ENCODE data around the gene TMEM62. TPM values are rescaled to one million over a fixed set of nuclear protein-coding genes. Genes with fewer than 3 reads are reported as not detected.

The TMEM62 gene
- total RNA-seq, 5 donors from 2014 or later (not counting 1 experiment from before 2014, with no cell fraction given) = 14.8 to 20.2 (median 16.4) TPM

- POLR2A ChIA-PET = interaction anchor here (0.6 to 1.1 kb wide), 4 partner anchors 10 to 622 kb away, joined by 3 to 5 read pairs (median 3); no protein-coding TSS in a partner anchor
- H3K9me3 ChIP-seq = no peaks in the 10 kb centered on the region
- peaks cover 27% of the 10 kb centered on the region for H3K36me3 Mint-ChIP-seq
- H3K4me3 ChIP-seq (ENCODE audit: control insufficient read depth in 1 of 2, extremely low read depth in 1 of 2, low read length in 1 of 2) = no peak overlapping the region
- peak overlapping the region; percentile 69 to 71 for H3K27ac Mint-ChIP-seq
- no peaks in the 10 kb centered on the region for H3K27me3 Mint-ChIP-seq
- no peaks in the 10 kb centered on the region for H3K9me3 Mint-ChIP-seq
- peaks cover 3 to 19% of the 10 kb centered on the region in 2 experiments for H3K4me1 ChIP-seq (ENCODE audit: control insufficient read depth in 1 of 2, extremely low read depth in 1 of 2, insufficient read depth in 2 of 2, low read length in 2 of 2)
- ATAC-seq (replicated peaks in 1 of 4) = no peak
- H3K4me1 Mint-ChIP-seq = peaks cover 25 to 45% (median 31%) of the 10 kb centered on the region in 3 donors
- no peak for DNase-seq
- no peak overlapping the region for H3K27ac ChIP-seq (ENCODE audit: low read length)
- WGBS (ENCODE audit: insufficient coverage) = 70% methylated on average over 1 of the region's 3 CpGs
- no peak overlapping the region for H3K4me3 Mint-ChIP-seq
- no peaks in the 10 kb centered on the region for H3K27me3 ChIP-seq (replicated peaks in 1 of 2; ENCODE audit: control insufficient read depth in 2 of 2, extremely low read depth in 1 of 2, insufficient read depth in 2 of 2, low read length in 1 of 2)
- peaks cover 0 to 15% of the 10 kb centered on the region in 2 donors for H3K36me3 ChIP-seq (ENCODE audit: control insufficient read depth in 2 of 2, extremely low read depth in 1 of 2, insufficient read depth in 1 of 2, low read length in 1 of 2)
- CTCF ChIA-PET = interaction anchor here in 1 of 2 donors (1.5 kb wide), 1 partner anchor 77 kb away, joined by 4 read pairs; the partner anchor contains the start of gene UBR1
Measured at GRCh38 chr15:43183270-43183669, 49.9 kb downstream of the TMEM62 start.

GRCh38 chr15:43184407-43185124, 51.2 kb downstream of the TMEM62 start:
- peaks cover 22% of the 10 kb centered on the region for H3K36me3 Mint-ChIP-seq
- ATAC-seq (replicated peaks in 1 of 4) (peak in 1 of 4 experiments; percentile 1), DNase-seq (peak in 2 of 35 experiments; percentile 9 to 19)
- H3K27ac ChIP-seq (ENCODE audit: low read length) = peak overlapping the region; percentile 90
- peak overlapping the region; percentile 96 to 97 for H3K27ac Mint-ChIP-seq
- H3K9me3 ChIP-seq = no peaks in the 10 kb centered on the region
- peaks cover 35 to 50% (median 40%) of the 10 kb centered on the region in 3 donors for H3K4me1 Mint-ChIP-seq
- peak overlapping the region; percentile 91 to 97 (median 94) for H3K4me3 Mint-ChIP-seq
- 100% methylated on average over 2 of the region's 9 CpGs for WGBS (ENCODE audit: insufficient coverage)
- H3K27me3 ChIP-seq (replicated peaks in 1 of 2; ENCODE audit: control insufficient read depth in 2 of 2, extremely low read depth in 1 of 2, insufficient read depth in 2 of 2, low read length in 1 of 2) = no peaks in the 10 kb centered on the region
- H3K4me3 ChIP-seq (ENCODE audit: control insufficient read depth in 1 of 2, extremely low read depth in 1 of 2, low read length in 1 of 2) = peak overlapping the region; percentile 17 to 89
- H3K36me3 ChIP-seq (ENCODE audit: control insufficient read depth in 2 of 2, extremely low read depth in 1 of 2, insufficient read depth in 1 of 2, low read length in 1 of 2) = peaks cover 0 to 12% of the 10 kb centered on the region in 2 donors
- ChIA-PET CTCF (interaction anchor here (0.9 to 1.5 kb wide), 2 partner anchors 79 to 1774 kb away, joined by 3 to 4 read pairs; partner anchors contain the start of gene UBR1 (in 1 of the 2)), POLR2A (interaction anchor here in 1 of 2 donors (0.6 to 0.9 kb wide), 2 partner anchors 21 to 45 kb away, joined by 3 read pairs; no protein-coding TSS in a partner anchor)
- peaks cover 3 to 19% of the 10 kb centered on the region in 2 experiments for H3K4me1 ChIP-seq (ENCODE audit: control insufficient read depth in 1 of 2, extremely low read depth in 1 of 2, insufficient read depth in 2 of 2, low read length in 2 of 2)
- no peaks in the 10 kb centered on the region for H3K27me3 Mint-ChIP-seq
- H3K9me3 Mint-ChIP-seq = no peaks in the 10 kb centered on the region

- peak within 1 kb of the TSS; percentile 91 to 97 (median 94) for H3K4me3 Mint-ChIP-seq
- peak within 1 kb of the TSS; percentile 96 to 97 for H3K27ac Mint-ChIP-seq
- WGBS (ENCODE audit: insufficient coverage) = under 1% methylated on average over 49 of the region's 69 CpGs
- no peaks in the 10 kb centered on the region for H3K27me3 Mint-ChIP-seq
- H3K9me3 Mint-ChIP-seq = no peaks in the 10 kb centered on the region
- H3K27me3 ChIP-seq (replicated peaks in 1 of 2; ENCODE audit: control insufficient read depth in 2 of 2, extremely low read depth in 1 of 2, insufficient read depth in 2 of 2, low read length in 1 of 2) = no peaks in the 10 kb centered on the region
- peak within 1 kb of the TSS; percentile 90 for H3K27ac ChIP-seq (ENCODE audit: low read length)
- peaks cover 26% of the 10 kb centered on the region for H3K36me3 Mint-ChIP-seq
- no peaks in the 10 kb centered on the region for H3K9me3 ChIP-seq
- DNase-seq (peak; percentile 69 to 91 (median 81)), ATAC-seq (replicated peaks in 1 of 4) (peak; percentile 86 to 94 (median 90))
- peaks cover 40 to 54% (median 41%) of the 10 kb centered on the region in 3 donors for H3K4me1 Mint-ChIP-seq
- peak within 1 kb of the TSS; percentile 59 to 89 for H3K4me3 ChIP-seq (ENCODE audit: control insufficient read depth in 1 of 2, extremely low read depth in 1 of 2, low read length in 1 of 2)
- ChIA-PET CTCF (no interaction called here), POLR2A (no interaction called here)
- H3K4me1 ChIP-seq (ENCODE audit: control insufficient read depth in 1 of 2, extremely low read depth in 1 of 2, insufficient read depth in 2 of 2, low read length in 2 of 2) = peaks cover 3 to 19% of the 10 kb centered on the region in 2 experiments
- H3K36me3 ChIP-seq (ENCODE audit: control insufficient read depth in 2 of 2, extremely low read depth in 1 of 2, insufficient read depth in 1 of 2, low read length in 1 of 2) = peaks cover 4 to 20% of the 10 kb centered on the region in 2 donors
Measured at GRCh38 chr15:43185157-43186002, 52.0 kb downstream of the TMEM62 start, which contains the start of gene CCNDBP1. Gene CCNDBP1 (plus strand): TSS chr15:43185403. CDS start chr15:43185499, 96 bp downstream.

GRCh38 chr15:43186003-43186353, 52.6 kb downstream of the TMEM62 start:
- Histone ChIP-seq H3K9me3 (no peaks in the 10 kb centered on the region), H3K4me1 (ENCODE audit: control insufficient read depth in 1 of 2, extremely low read depth in 1 of 2, insufficient read depth in 2 of 2, low read length in 2 of 2) (peaks cover 3 to 19% of the 10 kb centered on the region in 2 experiments), H3K4me3 (ENCODE audit: control insufficient read depth in 1 of 2, extremely low read depth in 1 of 2, low read length in 1 of 2) (peak overlapping the region; percentile 59 to 89), H3K27me3 (replicated peaks in 1 of 2; ENCODE audit: control insufficient read depth in 2 of 2, extremely low read depth in 1 of 2, insufficient read depth in 2 of 2, low read length in 1 of 2) (no peaks in the 10 kb centered on the region), H3K27ac (ENCODE audit: low read length) (peak overlapping the region; percentile 90), H3K36me3 (ENCODE audit: control insufficient read depth in 2 of 2, extremely low read depth in 1 of 2, insufficient read depth in 1 of 2, low read length in 1 of 2) (peaks cover 4 to 26% of the 10 kb centered on the region in 2 donors)
- 2% methylated on average over 10 of the region's 13 CpGs for WGBS (ENCODE audit: insufficient coverage)
- H3K4me3 Mint-ChIP-seq = peak overlapping the region; percentile 91 to 97 (median 94)
- H3K27me3 Mint-ChIP-seq = no peaks in the 10 kb centered on the region
- CTCF ChIA-PET = interaction anchor here (0.6 to 0.8 kb wide), 3 partner anchors 79 to 267 kb away, joined by 3 to 6 read pairs (median 3); no protein-coding TSS in a partner anchor
- peaks cover 43 to 60% (median 44%) of the 10 kb centered on the region in 3 donors for H3K4me1 Mint-ChIP-seq
- peak overlapping the region; percentile 96 to 97 for H3K27ac Mint-ChIP-seq
- H3K36me3 Mint-ChIP-seq = peaks cover 31% of the 10 kb centered on the region
- POLR2A ChIA-PET = no interaction called here
- H3K9me3 Mint-ChIP-seq = no peaks in the 10 kb centered on the region
- ATAC-seq (replicated peaks in 1 of 4) (no peak), DNase-seq (no peak)

GRCh38 chr15:43187544-43188155, 54.3 kb downstream of the TMEM62 start:
- no peak overlapping the region for H3K4me3 ChIP-seq (ENCODE audit: control insufficient read depth in 1 of 2, extremely low read depth in 1 of 2, low read length in 1 of 2)
- H3K36me3 ChIP-seq (ENCODE audit: control insufficient read depth in 2 of 2, extremely low read depth in 1 of 2, insufficient read depth in 1 of 2, low read length in 1 of 2) = peaks cover 4 to 36% of the 10 kb centered on the region in 2 donors
- H3K27me3 ChIP-seq (replicated peaks in 1 of 2; ENCODE audit: control insufficient read depth in 2 of 2, extremely low read depth in 1 of 2, insufficient read depth in 2 of 2, low read length in 1 of 2) = no peaks in the 10 kb centered on the region
- Mint-ChIP-seq H3K27ac (peak overlapping the region; percentile 39 to 48), H3K9me3 (no peaks in the 10 kb centered on the region), H3K27me3 (no peaks in the 10 kb centered on the region), H3K4me1 (peaks cover 47 to 63% (median 48%) of the 10 kb centered on the region in 3 donors), H3K36me3 (peaks cover 37% of the 10 kb centered on the region), H3K4me3 (peak overlapping the region; percentile 91 to 97 (median 94))
- H3K9me3 ChIP-seq = no peaks in the 10 kb centered on the region
- ChIA-PET POLR2A (interaction anchor here in 1 of 2 donors (0.7 kb wide), 1 partner anchor 48 kb away, joined by 6 read pairs; no protein-coding TSS in a partner anchor), CTCF (interaction anchor here in 1 of 2 donors (0.7 to 1.1 kb wide), 3 partner anchors 16 to 481 kb away, joined by 5 to 7 read pairs (median 5); no protein-coding TSS in a partner anchor)
- no peak overlapping the region for H3K27ac ChIP-seq (ENCODE audit: low read length)
- H3K4me1 ChIP-seq (ENCODE audit: control insufficient read depth in 1 of 2, extremely low read depth in 1 of 2, insufficient read depth in 2 of 2, low read length in 2 of 2) = peaks cover 3 to 19% of the 10 kb centered on the region in 2 experiments
- ATAC-seq (replicated peaks in 1 of 4) = no peak
- no CpG with 5 or more reads among the region's 2 CpGs for WGBS (ENCODE audit: insufficient coverage)
- peak in 2 of 35 experiments; percentile 7 to 63 for DNase-seq

Measured in T-cell (primary cell).